Activated CD4-positive, alpha-beta T cell treated with anti-CD3 and anti-CD28 coated beads for 24 hours (primary cell): ENCODE results near the gene CPT2.

ENCODE experiments used
- DNase-seq, 2 donors: peaks; one replicate each; pipeline ENCODE4 v3.0.0-alpha.2; 2020; ENCODE audit warnings: low read depth in 2 of 2

Gene CPT2

GRCh38 chr1:53262000-53262399 lies 65.4 kb downstream of the CPT2 start:
- DNase-seq = no peak
